Epithelial cell of proximal tubule (primary cell): ENCODE data around the gene SRPX. TPM values are rescaled to one million over a fixed set of nuclear protein-coding genes. Genes with fewer than 3 reads are reported as not detected.

Experiments used
- DNase-seq: peaks from one replicate; pipeline ENCODE4 v3.0.0-alpha.2; 2011; ENCODE audit warnings: low read depth
- H3K4me3 ChIP-seq: 2 replicates; pipeline ENCODE4 v1.5.1; 2011; ENCODE audit warnings: low read depth, mild to moderate bottlenecking, low read length
- total RNA-seq: library from RNA; depleted of rRNA; stranded (reverse); fragments of >200 nt; gene quantifications from 2 replicates; pipeline ENCODE4 v1.2.3, GENCODE V29; 2015
- TF ChIP-seq, protein P1 (sequence below): conservative IDR thresholded peaks from 2 replicates; pipeline ENCODE4 v1.5.1; 2012; ENCODE audit warnings: low read depth, mild to moderate bottlenecking, low read length

Gene SRPX
- total RNA-seq, 1 donor from 2014 or later: 37.0 TPM

- H3K4me3 ChIP-seq: no peak overlapping the region
- DNase-seq: no peak
- TF ChIP-seq, protein P1, sequence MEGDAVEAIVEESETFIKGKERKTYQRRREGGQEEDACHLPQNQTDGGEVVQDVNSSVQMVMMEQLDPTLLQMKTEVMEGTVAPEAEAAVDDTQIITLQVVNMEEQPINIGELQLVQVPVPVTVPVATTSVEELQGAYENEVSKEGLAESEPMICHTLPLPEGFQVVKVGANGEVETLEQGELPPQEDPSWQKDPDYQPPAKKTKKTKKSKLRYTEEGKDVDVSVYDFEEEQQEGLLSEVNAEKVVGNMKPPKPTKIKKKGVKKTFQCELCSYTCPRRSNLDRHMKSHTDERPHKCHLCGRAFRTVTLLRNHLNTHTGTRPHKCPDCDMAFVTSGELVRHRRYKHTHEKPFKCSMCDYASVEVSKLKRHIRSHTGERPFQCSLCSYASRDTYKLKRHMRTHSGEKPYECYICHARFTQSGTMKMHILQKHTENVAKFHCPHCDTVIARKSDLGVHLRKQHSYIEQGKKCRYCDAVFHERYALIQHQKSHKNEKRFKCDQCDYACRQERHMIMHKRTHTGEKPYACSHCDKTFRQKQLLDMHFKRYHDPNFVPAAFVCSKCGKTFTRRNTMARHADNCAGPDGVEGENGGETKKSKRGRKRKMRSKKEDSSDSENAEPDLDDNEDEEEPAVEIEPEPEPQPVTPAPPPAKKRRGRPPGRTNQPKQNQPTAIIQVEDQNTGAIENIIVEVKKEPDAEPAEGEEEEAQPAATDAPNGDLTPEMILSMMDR: no peak
Observed at GRCh38 chrX:38183596-38183995, 37.1 kb downstream of the SRPX start.

DNA sequence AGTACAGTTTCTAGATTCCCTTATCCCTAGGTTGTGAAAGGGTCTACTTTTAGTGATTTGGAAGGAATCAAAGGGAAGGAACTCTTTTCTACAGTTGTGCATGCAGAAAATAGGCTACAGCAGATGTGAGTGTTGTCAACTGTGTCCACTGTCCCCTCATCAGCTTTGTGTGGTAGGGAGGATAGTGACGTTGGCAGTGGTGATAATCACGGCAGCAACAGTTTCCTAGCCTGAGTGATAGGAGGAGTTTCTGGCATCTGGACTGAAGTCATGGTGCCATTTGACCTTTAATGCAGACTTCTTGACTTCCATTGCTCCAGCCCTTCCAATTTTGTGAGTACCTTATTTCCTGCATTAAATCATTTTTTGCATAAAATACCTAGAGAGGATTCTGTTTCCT is 39.3 kb downstream of the SRPX start:
- TF ChIP-seq, protein P1: no peak
- no peak overlapping the region for H3K4me3 ChIP-seq
- DNase-seq: no peak

DNA sequence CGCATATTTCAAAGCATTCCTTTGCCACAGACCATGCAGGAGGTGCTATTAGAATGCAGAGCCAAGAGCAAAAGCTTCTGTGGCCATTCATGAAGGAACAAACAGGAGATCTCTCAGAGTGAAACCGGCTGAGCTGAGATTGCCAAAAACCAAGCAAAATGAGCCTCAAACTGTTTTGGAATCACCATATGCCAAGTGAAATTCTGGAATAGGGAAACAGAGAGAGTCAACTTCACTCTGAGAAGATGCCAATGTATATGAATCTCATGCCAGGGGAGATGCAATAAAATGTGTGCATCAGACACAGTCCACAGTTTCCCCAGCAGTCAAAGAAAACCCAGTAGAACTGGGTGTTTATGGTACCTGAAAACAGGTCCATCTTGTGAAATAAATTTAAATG is 42.3 kb downstream of the SRPX start:
- TF ChIP-seq, protein P1: no peak
- DNase-seq: no peak

DNA sequence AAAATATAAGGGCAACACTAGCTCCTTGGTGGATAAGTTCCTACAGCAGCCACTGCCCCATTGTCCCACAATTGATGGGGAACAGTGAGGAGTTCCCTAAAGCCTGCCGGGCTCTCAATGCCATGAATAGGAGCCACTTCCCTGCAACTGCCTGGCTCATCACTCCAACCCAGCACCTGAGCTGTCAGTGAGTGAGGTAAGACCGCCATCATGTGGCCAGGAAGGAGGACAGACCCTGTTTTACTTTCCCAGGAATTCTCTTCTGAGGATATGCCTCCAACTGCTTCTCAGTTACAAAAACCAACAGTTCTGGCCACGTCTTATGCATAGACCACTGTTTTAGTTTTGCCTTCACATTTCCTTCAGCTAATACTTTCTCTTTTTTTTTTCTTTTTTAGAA is 45.5 kb downstream of the SRPX start:
- TF ChIP-seq, protein P1: peak; percentile 75
- DNase-seq: no peak
- H3K4me3 ChIP-seq: no peak overlapping the region

More for the DNA sequence above, 42.3 kb downstream of the SRPX start:
- no peak overlapping the region for H3K4me3 ChIP-seq

GRCh38 chrX:38172596-38172995 is 48.1 kb downstream of the SRPX start:
- TF ChIP-seq, protein P1: no peak
- DNase-seq: no peak

DNA sequence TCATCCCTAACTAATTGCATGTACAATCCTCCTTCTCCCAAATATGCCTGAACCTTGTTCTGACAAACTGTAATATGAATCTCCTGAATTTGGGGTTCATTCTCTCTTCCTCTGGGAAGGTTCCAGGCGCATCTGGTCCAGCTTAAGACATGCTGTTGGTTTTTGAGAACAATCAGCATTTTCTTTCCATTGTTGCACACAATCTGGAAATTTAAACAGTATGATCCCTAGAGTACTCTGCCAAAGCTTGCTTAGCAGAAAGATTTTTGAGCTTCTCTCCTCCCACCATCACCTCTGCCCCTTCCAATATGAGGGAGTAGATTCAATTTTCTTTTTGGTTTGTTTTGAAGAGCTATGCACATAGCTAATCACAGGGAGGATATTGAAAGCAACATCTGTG is 50.1 kb downstream of the SRPX start:
- TF ChIP-seq, protein P1: no peak
- DNase-seq: no peak
- no peak overlapping the region for H3K4me3 ChIP-seq

More at GRCh38 chrX:38172596-38172995, 48.1 kb downstream of the SRPX start:
- no peak overlapping the region for H3K4me3 ChIP-seq

GRCh38 chrX:38166478-38167083 is 54.1 kb downstream of the SRPX start:
- DNase-seq: no peak
- no peak overlapping the region for H3K4me3 ChIP-seq
- TF ChIP-seq, protein P1: peak; percentile 43
